ENCODE data around the gene PGA4.
"Not testable (repeated sequence)": the region's sequence is repeated elsewhere in the genome, so short reads cannot be mapped to it uniquely, and the experiment has no call there.

PGA4 gene

GRCh38 chr11:61204502-61205059, 17.6 kb upstream of the PGA4 start:
- not testable (repeated sequence) for DNase-seq (ENCODE audit: low read depth in 2 of 2)

DNA sequence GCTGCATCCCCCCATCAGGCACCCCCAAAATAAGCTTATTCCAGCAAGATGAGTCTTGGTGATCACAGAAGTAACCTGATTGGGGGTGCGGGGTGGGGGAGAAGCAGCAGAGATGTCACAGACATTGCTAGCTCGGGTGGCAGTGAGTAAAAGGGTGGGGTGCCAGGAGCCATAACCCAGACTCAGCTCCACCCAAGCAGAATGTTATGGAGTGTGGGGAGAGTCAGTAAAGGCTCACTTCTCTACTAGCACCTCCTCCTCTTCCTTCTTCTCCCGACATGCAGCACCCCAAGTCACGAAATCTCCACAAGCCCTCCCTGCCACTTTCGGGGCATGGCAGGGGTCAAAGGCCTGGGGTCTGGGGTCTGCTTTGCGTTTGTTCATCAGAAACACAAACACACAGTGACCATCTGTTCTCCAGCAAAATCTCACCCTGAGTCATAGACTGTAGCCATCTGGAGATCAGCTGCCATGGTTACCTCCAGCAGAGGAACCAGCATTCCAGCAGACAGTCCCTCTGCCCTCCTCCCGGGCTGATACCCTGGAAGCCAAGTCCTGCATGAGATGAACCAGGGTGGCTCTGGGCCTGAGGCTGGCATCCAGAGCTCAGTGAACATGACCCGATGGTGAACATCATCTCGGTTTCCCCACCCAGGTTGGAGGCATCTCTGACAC, 14.4 kb upstream of the PGA4 start:
- DNase-seq (ENCODE audit: low read depth in 2 of 2): not testable (repeated sequence)

GRCh38 chr11:61210629-61211028, 11.5 kb upstream of the PGA4 start:
- not testable (repeated sequence) for DNase-seq (ENCODE audit: low read depth in 2 of 2)

DNA sequence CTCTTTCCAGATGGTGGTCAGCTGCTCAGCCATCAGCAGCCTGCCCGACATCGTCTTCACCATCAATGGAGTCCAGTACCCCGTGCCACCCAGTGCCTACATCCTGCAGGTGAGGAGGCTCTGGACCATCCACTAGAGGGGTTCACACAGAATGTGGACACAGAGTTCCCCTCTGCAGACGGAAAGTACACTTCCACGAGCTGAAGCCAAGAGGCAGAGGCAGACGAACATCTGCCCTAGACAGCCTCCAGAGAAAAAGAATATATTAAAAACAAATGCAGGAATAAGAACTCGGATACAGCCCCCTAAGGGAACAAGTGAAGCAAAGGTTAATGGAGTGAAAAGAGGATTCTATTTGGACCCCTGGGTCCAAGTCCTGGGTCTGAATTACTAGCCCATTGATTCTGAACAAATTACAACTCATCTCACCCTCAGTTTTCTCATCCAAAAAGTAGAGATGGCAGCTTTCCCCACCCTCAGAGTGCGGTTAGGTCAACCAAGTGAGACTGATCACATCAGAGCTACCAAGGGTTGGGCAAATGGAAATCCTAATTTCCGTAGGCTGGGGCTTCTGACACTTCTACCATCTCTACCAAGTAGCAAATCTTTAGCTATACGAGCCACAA, 10.7 kb upstream of the PGA4 start:
- DNase-seq (ENCODE audit: low read depth in 2 of 2): not testable (repeated sequence)

DNA sequence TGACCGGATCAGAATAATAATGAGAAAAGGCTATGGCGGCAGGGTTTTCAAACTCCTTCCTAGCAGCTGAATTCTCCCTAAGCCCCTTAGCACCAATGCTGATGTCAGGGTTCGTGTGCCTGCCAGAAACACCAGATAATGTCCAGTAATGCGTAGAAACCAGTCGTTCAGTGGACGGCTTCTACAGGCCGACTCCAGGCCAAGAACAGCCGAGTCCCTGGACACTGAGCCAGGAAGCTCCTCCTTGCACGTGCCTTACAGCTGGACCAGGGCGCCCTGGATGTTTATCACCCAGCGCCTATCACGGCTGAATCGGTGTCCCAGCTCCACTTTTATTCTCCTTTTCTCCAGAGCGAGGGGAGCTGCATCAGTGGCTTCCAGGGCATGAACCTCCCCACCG, 9.9 kb upstream of the PGA4 start:
- DNase-seq (ENCODE audit: low read depth in 2 of 2): not testable (repeated sequence)

DNA sequence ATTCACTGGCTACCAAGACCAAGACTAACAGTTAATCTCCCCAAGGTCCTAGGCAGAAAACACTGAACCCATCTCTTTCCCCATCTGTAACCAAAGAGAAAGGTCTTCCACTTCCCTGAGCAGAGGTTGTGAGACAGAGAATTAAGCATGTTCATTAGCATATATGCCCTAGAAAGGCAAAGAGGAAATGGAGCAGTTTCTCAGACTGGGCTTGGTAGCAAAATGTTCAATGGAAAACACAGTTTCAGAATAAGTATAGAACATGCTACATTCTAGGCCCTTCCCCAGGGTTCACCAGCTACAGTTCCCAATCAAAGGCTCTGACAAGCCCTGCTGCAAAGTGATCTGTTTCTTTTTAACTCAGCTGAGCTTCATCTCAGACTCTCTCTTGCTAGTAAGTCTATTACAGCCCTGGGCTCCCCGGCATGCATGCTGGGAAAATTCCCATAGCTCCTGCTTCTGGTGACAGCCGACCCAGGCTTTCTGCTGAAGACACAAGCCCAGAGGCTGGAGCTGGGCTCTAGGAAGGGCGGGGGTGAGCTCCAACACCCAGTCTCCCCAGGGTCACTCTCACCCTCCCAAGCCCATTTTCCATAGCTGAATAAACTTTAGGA, 8.3 kb upstream of the PGA4 start:
- not testable (repeated sequence) for DNase-seq (ENCODE audit: low read depth in 2 of 2)

DNA sequence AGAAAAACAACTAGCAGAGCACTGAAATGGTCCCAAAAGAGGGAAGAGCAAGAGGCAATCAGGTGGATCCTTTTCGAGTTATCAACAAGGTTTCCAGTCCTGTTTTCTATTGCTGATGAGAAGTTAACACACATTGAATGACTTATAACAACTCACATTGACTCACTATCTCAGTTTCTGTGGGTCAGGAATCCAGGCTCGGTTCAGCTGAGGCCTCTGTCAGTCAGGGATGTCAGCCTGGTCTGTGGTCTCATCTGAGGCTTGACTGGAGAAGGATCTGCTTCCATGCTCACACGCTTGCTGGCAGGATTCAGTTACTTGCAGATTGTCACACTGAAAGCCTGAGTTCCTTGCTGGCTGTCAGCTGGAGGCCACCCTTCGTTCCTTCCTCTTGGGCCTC, 3.8 kb upstream of the PGA4 start:
- DNase-seq (ENCODE audit: low read depth in 2 of 2): not testable (repeated sequence)

GRCh38 chr11:61219016-61219415, 3.1 kb upstream of the PGA4 start:
- not testable (repeated sequence) for DNase-seq (ENCODE audit: low read depth in 2 of 2)

GRCh38 chr11:61222692-61223091, 545 bp downstream of the PGA4 start:
- not testable (repeated sequence) for DNase-seq (ENCODE audit: low read depth in 2 of 2)

DNA sequence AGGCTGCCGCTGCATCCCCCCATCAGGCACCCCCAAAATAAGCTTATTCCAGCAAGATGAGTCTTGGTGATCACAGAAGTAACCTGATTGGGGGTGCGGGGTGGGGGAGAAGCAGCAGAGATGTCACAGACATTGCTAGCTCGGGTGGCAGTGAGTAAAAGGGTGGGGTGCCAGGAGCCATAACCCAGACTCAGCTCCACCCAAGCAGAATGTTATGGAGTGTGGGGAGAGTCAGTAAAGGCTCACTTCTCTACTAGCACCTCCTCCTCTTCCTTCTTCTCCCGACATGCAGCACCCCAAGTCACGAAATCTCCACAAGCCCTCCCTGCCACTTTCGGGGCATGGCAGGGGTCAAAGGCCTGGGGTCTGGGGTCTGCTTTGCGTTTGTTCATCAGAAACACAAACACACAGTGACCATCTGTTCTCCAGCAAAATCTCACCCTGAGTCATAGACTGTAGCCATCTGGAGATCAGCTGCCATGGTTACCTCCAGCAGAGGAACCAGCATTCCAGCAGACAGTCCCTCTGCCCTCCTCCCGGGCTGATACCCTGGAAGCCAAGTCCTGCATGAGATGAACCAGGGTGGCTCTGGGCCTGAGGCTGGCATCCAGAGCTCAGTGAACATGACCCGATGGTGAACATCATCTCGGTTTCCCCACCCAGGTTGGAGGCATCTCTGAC, 4.5 kb downstream of the PGA4 start:
- DNase-seq (ENCODE audit: low read depth in 2 of 2): not testable (repeated sequence)

- not testable (repeated sequence) for DNase-seq (ENCODE audit: low read depth in 2 of 2)
Measured at GRCh38 chr11:61229458-61229857, 7.3 kb downstream of the PGA4 start.

DNA sequence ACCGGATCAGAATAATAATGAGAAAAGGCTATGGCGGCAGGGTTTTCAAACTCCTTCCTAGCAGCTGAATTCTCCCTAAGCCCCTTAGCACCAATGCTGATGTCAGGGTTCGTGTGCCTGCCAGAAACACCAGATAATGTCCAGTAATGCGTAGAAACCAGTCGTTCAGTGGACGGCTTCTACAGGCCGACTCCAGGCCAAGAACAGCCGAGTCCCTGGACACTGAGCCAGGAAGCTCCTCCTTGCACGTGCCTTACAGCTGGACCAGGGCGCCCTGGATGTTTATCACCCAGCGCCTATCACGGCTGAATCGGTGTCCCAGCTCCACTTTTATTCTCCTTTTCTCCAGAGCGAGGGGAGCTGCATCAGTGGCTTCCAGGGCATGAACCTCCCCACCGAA, 8.9 kb downstream of the PGA4 start:
- DNase-seq (ENCODE audit: low read depth in 2 of 2): not testable (repeated sequence)

DNA sequence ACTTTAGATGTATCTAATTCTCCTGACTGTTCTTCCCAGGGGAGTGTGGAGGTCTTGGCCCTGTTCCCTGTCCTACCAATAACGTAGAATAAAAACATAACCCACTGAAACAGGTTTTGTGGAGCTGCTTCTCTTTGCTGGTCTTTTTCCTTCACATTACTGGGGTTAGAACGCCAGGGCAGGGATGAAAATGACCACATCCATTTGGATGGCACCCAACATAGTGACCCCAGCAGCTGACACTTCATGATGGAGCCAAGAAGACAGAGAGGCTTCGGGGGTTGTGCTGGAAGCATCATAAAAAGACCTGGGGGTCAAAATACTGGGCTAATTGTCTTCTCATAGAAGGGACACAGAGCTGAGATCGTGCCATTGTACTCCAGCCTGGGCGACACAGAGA, 9.4 kb downstream of the PGA4 start:
- DNase-seq (ENCODE audit: low read depth in 2 of 2): not testable (repeated sequence)

- DNase-seq (ENCODE audit: low read depth in 2 of 2): not testable (repeated sequence)
Measured at GRCh38 chr11:61232548-61233145, 10.5 kb downstream of the PGA4 start.

- DNase-seq (ENCODE audit: low read depth in 2 of 2): not testable (repeated sequence)
Measured at GRCh38 chr11:61237130-61237529, 15.0 kb downstream of the PGA4 start.

DNA sequence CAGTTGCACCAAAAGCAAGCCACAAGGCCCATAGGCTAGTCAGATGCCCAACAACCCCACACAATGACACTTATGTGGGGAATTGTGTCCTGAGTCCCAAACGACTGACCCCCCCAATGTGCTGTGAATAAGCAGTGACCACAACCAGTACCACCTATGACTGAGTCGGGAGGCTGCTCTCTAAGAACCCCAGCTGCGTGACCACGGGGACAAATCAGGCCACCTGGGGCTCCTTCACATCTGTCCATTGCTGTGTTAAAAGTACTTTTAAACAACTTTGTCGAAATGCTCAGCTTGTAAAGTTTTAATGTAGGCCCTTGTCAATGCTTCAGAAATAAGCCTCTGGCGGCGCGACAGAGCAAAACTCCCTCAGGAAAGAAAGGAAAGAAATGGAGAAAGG, 18.1 kb downstream of the PGA4 start:
- DNase-seq (ENCODE audit: low read depth in 2 of 2): not testable (repeated sequence)

GRCh38 chr11:61240875-61241274, 18.7 kb downstream of the PGA4 start, which contains the start of gene PGA5:
Gene PGA5, plus strand, starts transcription at chr11:61241175. Its CDS starts 52 bp downstream, at chr11:61241227.
- not testable (repeated sequence) for DNase-seq (ENCODE audit: low read depth in 2 of 2)

- DNase-seq (ENCODE audit: low read depth in 2 of 2): not testable (repeated sequence)
Measured at GRCh38 chr11:61241526-61241925, 19.4 kb downstream of the PGA4 start.

DNA sequence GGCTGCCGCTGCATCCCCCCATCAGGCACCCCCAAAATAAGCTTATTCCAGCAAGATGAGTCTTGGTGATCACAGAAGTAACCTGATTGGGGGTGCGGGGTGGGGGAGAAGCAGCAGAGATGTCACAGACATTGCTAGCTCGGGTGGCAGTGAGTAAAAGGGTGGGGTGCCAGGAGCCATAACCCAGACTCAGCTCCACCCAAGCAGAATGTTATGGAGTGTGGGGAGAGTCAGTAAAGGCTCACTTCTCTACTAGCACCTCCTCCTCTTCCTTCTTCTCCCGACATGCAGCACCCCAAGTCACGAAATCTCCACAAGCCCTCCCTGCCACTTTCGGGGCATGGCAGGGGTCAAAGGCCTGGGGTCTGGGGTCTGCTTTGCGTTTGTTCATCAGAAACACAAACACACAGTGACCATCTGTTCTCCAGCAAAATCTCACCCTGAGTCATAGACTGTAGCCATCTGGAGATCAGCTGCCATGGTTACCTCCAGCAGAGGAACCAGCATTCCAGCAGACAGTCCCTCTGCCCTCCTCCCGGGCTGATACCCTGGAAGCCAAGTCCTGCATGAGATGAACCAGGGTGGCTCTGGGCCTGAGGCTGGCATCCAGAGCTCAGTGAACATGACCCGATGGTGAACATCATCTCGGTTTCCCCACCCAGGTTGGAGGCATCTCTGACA, 23.3 kb downstream of the PGA4 start:
- not testable (repeated sequence) for DNase-seq (ENCODE audit: low read depth in 2 of 2)

- DNase-seq (ENCODE audit: low read depth in 2 of 2): not testable (repeated sequence)
Measured at GRCh38 chr11:61248071-61248470, 25.9 kb downstream of the PGA4 start.

- DNase-seq (ENCODE audit: low read depth in 2 of 2): not testable (repeated sequence)
Measured at GRCh38 chr11:61249201-61249600, 27.1 kb downstream of the PGA4 start.
